Loucy (cell line): Measurements from ENCODE around the gene IQCF2.
"Not testable (repeated sequence)": the region's sequence is repeated elsewhere in the genome, so short reads cannot be mapped to it uniquely, and the experiment has no call there.

Experiments used
- H2AFZ ChIP-seq: fragments of 200-600 bp; sonication (generic); 2 replicates; pipeline ENCODE4 v1.6.0; 2016; ENCODE audit warnings: antibody characterized with exemption, mild to moderate bottlenecking, low read length, moderate library complexity
- H3F3A ChIP-seq: fragments of 200-600 bp; 2 replicates; pipeline ENCODE4 v1.6.0; 2016; ENCODE audit warnings: antibody characterized with exemption, low read depth, mild to moderate bottlenecking
- H3K27me3 ChIP-seq: fragments of 200-600 bp; sonication (generic); 2 replicates; pipeline ENCODE4 v1.6.1; 2014; ENCODE audit warnings: low read length, mild to moderate bottlenecking; ENCODE audit not compliant: insufficient read depth, poor library complexity, severe bottlenecking
- H3K36me3 ChIP-seq: fragments of 200-600 bp; sonication (generic); 2 replicates; pipeline ENCODE4 v1.6.1; 2016; ENCODE audit warnings: low read length; ENCODE audit not compliant: insufficient read depth
- H3K4me1 ChIP-seq: fragments of 200-600 bp; sonication (generic); 2 replicates; pipeline ENCODE4 v1.5.1; 2014; ENCODE audit warnings: low read length, mild to moderate bottlenecking; ENCODE audit not compliant: insufficient read depth, poor library complexity, severe bottlenecking
- H3K4me2 ChIP-seq: fragments of 200-600 bp; sonication (generic); 2 replicates; pipeline ENCODE4 v1.6.0; 2014; ENCODE audit warnings: antibody characterized with exemption, low read length, low read depth, mild to moderate bottlenecking; ENCODE audit not compliant: poor library complexity, severe bottlenecking
- H3K4me3 ChIP-seq: fragments of 200-600 bp; sonication (generic); 2 replicates; pipeline ENCODE4 v1.5.1; 2014; ENCODE audit warnings: low read length, mild to moderate bottlenecking, mixed read lengths; ENCODE audit not compliant: poor library complexity, severe bottlenecking
- H3K79me2 ChIP-seq: fragments of 200-600 bp; sonication (generic); 2 replicates; pipeline ENCODE4 v1.6.1; 2014; ENCODE audit warnings: low read length; ENCODE audit not compliant: insufficient read depth
- H3K9ac ChIP-seq: fragments of 200-600 bp; sonication (generic); 2 replicates; pipeline ENCODE4 v1.6.0; 2014; ENCODE audit warnings: mild to moderate bottlenecking, low read depth, low read length, moderate library complexity; ENCODE audit not compliant: poor library complexity, severe bottlenecking
- H3K9me2 ChIP-seq: fragments of 200-600 bp; sonication (generic); replicated peaks from 2 replicates; pipeline ENCODE4 v1.6.1; 2016; ENCODE audit warnings: low read depth, low read length, mixed read lengths
- H3K9me3 ChIP-seq: fragments of 200-600 bp; sonication (generic); 2 replicates; pipeline ENCODE4 v1.6.1; 2014; ENCODE audit warnings: mild to moderate bottlenecking, antibody characterized with exemption, low read length, low read depth; ENCODE audit not compliant: insufficient read depth
- H4K20me1 ChIP-seq: fragments of 200-600 bp; sonication (generic); 2 replicates; pipeline ENCODE4 v1.6.0; 2014; ENCODE audit warnings: antibody characterized with exemption, low read length, mild to moderate bottlenecking; ENCODE audit not compliant: insufficient read depth, poor library complexity, severe bottlenecking
- EZH2phosphoT487 ChIP-seq: fragments of 200-600 bp; IDR thresholded peaks from 2 replicates; pipeline ENCODE4 v1.6.1; 2018; ENCODE audit warnings: antibody characterized with exemption, mild to moderate bottlenecking, moderate library complexity, borderline replicate concordance
- TF ChIP-seq, protein P1 (sequence below): fragments of 200-600 bp; sonication (generic); conservative IDR thresholded peaks from 2 replicates; pipeline ENCODE4 v1.5.1; 2014; ENCODE audit warnings: mild to moderate bottlenecking, antibody characterized with exemption, low read length

IQCF2 gene

GRCh38 chr3:51862886-51863285 lies 1.5 kb downstream of the IQCF2 start:
- Histone ChIP-seq H3K4me1 (no peaks in the 10 kb centered on the region), H3K79me2 (no peaks in the 10 kb centered on the region), H3K9me2 (no peaks in the 10 kb centered on the region), H3K36me3 (no peaks in the 10 kb centered on the region), H3F3A (no peaks in the 10 kb centered on the region), H4K20me1 (no peaks in the 10 kb centered on the region), H2AFZ (no peak overlapping the region), H3K4me3 (no peak overlapping the region), H3K27me3 (no peaks in the 10 kb centered on the region), H3K9ac (no peak overlapping the region), H3K4me2 (no peak overlapping the region), H3K9me3 (no peaks in the 10 kb centered on the region)
- no peak for TF ChIP-seq EZH2phosphoT487

DNA sequence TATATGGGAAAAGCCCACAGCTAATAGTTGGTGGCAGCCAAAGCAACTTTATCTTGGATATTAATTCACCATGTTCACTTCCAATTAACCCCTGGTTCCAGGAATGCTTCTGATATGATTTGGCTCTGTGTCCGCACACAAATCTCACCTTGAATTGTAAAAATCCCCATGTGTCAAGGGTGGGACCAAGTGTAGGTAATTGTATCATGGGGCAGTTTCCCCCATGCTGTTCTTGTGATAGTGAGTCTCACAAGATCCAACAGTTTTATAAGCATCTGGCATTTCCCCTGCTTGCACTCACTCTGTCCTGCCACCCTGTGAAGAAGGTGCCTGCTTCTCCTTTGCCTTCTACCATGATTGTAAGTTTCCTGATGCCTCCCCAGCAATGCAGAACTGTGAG lies 7.5 kb downstream of the IQCF2 start:
- not testable (repeated sequence) for H3K4me1 ChIP-seq, H3K79me2 ChIP-seq, H2AFZ ChIP-seq, H3K36me3 ChIP-seq, H3K9me3 ChIP-seq, H3K27me3 ChIP-seq, H3K4me3 ChIP-seq, H3K9ac ChIP-seq, H3K9me2 ChIP-seq, H3F3A ChIP-seq, H4K20me1 ChIP-seq, H3K4me2 ChIP-seq

DNA sequence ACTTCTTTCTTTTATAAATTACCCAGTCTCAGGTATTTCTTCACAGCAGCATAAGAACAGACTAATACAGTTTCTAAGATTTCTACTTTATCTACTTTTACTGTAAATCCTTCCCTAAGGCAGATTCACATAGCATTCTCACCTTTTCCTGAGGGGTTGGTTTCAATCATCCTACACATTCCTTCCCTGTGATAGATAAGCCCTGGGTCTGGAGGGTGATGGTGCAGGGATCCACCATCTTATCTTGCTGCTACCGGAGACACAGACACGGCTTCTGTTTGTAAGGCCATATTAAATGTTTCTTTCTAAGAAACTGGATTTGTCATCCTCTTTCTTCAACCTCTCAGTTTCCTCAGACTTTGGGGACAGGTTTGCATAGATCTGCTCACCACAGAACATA lies 7.9 kb downstream of the IQCF2 start:
- Histone ChIP-seq H3K79me2 (no peaks in the 10 kb centered on the region), H3F3A (no peaks in the 10 kb centered on the region), H4K20me1 (no peaks in the 10 kb centered on the region), H3K4me3 (no peak overlapping the region), H3K9ac (no peak overlapping the region), H3K4me2 (no peak overlapping the region), H3K27me3 (no peaks in the 10 kb centered on the region), H3K4me1 (no peaks in the 10 kb centered on the region), H2AFZ (no peak overlapping the region; the same call in 1 of the 2 replicates), H3K36me3 (no peaks in the 10 kb centered on the region), H3K9me2 (no peaks in the 10 kb centered on the region), H3K9me3 (no peaks in the 10 kb centered on the region)
- TF ChIP-seq EZH2phosphoT487, result no peak
- TF ChIP-seq, protein P1, sequence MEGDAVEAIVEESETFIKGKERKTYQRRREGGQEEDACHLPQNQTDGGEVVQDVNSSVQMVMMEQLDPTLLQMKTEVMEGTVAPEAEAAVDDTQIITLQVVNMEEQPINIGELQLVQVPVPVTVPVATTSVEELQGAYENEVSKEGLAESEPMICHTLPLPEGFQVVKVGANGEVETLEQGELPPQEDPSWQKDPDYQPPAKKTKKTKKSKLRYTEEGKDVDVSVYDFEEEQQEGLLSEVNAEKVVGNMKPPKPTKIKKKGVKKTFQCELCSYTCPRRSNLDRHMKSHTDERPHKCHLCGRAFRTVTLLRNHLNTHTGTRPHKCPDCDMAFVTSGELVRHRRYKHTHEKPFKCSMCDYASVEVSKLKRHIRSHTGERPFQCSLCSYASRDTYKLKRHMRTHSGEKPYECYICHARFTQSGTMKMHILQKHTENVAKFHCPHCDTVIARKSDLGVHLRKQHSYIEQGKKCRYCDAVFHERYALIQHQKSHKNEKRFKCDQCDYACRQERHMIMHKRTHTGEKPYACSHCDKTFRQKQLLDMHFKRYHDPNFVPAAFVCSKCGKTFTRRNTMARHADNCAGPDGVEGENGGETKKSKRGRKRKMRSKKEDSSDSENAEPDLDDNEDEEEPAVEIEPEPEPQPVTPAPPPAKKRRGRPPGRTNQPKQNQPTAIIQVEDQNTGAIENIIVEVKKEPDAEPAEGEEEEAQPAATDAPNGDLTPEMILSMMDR, result no peak

DNA sequence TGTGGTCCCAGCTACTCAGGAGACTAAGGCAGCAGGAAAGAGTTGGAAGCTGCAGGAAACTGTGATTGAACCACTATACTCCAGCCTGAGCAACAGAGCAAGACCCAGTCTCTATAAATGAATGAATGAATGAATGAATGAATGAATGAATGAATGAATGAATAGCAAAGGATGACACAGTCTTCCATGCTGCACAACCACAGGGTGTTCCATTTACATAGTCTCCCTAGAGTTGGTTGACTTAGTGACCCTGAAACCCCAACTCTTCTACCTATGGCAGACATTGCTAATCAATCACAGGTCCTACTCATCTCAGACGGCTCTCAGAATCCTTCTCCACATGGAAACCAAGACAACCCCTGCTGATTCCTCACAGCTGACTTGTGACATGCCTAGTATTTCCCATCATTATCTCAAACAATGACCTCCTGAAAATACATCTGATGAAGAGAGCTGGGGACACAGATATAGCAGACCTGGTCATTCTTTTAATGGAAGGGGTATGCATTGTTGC lies 11.9 kb downstream of the IQCF2 start:
- Histone ChIP-seq H3K4me3 (no peak overlapping the region), H3K9ac (no peak overlapping the region), H4K20me1 (no peaks in the 10 kb centered on the region), H3K36me3 (no peaks in the 10 kb centered on the region), H3K27me3 (no peaks in the 10 kb centered on the region), H3K9me3 (no peaks in the 10 kb centered on the region), H3K79me2 (no peaks in the 10 kb centered on the region), H3F3A (no peaks in the 10 kb centered on the region), H3K4me1 (no peaks in the 10 kb centered on the region), H3K4me2 (no peak overlapping the region), H3K9me2 (no peaks in the 10 kb centered on the region), H2AFZ (no peak overlapping the region)
- TF ChIP-seq, protein P1, result no peak
- no peak for TF ChIP-seq EZH2phosphoT487
